CD4-positive, alpha-beta T cell treated with Interleukin-17A for 4 hours (primary cell): ENCODE results near the gene HDAC7.
A peak's percentile ranks its signal among the peaks of the same experiment; 100 is the strongest.

ENCODE experiments used
- DNase-seq: peaks from one replicate; pipeline ENCODE4 v3.0.0-alpha.2; 2020; ENCODE audit warnings: mixed read lengths

Gene HDAC7

DNA sequence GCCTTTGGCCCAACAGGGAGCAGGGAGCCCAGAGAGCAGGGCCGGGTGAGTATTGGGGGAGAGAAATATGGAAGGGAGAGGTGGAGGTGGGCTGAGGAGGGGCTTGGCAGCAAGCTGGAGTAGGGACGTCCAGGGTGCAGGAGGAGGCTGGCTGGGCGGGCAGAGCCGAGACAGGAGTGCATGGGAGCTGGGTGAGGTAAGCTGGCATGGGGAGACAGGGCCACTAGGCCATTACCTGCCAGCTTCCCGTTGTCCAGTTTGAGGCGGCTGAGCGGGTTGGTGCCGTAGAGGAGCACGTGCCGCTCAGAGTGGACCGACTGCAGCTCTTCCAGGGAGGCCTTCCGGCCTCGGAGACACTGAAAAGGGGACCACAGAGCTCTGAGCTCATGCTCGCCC lies 28.4 kb downstream of the HDAC7 start:
- DNase-seq = no peak

DNA sequence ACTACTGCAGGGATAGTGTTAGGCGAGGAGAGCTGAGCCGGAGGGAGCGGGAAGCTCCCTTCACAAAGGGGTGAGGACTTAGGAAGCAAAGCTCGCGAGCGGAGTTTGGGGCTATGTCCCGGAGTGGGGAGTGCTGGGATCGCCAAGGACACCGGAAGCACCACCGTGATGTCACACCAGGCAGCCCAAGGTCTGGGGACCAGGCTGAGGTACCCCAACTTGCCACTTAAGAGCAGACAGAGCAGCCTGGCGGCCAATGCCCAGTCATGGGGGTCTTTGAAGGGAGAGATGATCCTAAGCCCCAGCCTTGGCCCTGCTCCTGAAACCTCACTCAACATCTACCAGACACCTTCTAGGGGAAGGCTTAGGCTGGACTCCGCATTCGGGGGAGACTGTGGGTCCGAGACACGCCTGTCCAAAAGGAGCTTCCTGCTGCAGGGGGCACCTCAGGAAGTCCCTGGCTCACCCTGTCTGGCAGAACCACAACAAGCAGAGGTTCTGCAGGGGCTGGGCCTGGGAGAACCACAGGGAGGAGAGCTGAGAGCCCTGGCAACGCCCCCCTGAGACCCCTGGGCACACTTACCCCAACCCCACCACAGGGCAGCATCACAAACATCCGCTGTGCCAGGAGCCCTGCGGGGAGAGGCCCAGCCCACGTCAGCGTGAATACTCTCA lies 28.9 kb downstream of the HDAC7 start:
- no peak for DNase-seq

- no peak for DNase-seq
Measured at GRCh38 chr12:47789712-47790489, 29.8 kb downstream of the HDAC7 start.

- DNase-seq = no peak
Measured at GRCh38 chr12:47789141-47789540, 30.6 kb downstream of the HDAC7 start.

DNA sequence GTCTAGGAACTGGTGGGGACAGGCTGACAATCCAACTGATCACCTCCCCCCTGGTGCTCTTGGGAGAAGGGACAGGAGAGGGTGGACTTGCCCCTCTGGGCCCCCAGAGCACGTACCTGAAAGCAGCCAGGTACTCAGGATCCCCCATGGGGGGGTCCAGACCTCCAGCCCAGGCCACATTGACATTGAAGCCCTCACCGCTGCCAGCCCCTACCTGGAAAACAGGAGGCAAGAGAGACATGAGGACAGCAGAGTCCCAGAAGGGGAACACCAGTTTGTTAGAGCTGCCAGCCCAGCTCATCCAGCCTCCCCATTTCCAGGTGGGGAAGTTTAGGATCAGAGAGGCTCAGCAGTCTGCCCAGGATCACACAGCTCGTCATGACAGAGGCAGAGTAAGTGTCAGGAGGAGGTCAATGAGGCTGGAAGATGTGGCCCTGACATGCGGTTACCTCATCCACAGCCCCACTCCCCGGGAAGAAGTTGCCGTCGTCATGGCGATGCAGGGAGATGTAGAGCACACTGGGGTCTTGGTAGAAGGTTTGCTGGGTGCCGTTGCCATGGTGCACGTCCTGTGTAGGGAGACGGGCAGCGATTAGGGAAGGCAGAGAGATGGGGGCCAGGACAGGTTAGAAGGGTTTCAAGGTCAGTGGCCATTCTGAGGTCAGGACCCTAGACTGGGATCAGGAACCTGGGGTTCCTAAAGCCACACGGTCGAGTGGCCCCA lies 31.9 kb downstream of the HDAC7 start:
- DNase-seq = no peak

- no peak for DNase-seq
Measured at GRCh38 chr12:47786662-47787280, 32.9 kb downstream of the HDAC7 start.

- no peak for DNase-seq
Measured at GRCh38 chr12:47785887-47786661, 33.6 kb downstream of the HDAC7 start.

GRCh38 chr12:47785036-47785886 lies 34.4 kb downstream of the HDAC7 start:
- DNase-seq = no peak

GRCh38 chr12:47783821-47784819 lies 35.6 kb downstream of the HDAC7 start:
- DNase-seq = no peak

- DNase-seq = no peak
Measured at GRCh38 chr12:47783024-47783755, 36.5 kb downstream of the HDAC7 start.

GRCh38 chr12:47782372-47782770 lies 37.3 kb downstream of the HDAC7 start:
- no peak for DNase-seq

DNA sequence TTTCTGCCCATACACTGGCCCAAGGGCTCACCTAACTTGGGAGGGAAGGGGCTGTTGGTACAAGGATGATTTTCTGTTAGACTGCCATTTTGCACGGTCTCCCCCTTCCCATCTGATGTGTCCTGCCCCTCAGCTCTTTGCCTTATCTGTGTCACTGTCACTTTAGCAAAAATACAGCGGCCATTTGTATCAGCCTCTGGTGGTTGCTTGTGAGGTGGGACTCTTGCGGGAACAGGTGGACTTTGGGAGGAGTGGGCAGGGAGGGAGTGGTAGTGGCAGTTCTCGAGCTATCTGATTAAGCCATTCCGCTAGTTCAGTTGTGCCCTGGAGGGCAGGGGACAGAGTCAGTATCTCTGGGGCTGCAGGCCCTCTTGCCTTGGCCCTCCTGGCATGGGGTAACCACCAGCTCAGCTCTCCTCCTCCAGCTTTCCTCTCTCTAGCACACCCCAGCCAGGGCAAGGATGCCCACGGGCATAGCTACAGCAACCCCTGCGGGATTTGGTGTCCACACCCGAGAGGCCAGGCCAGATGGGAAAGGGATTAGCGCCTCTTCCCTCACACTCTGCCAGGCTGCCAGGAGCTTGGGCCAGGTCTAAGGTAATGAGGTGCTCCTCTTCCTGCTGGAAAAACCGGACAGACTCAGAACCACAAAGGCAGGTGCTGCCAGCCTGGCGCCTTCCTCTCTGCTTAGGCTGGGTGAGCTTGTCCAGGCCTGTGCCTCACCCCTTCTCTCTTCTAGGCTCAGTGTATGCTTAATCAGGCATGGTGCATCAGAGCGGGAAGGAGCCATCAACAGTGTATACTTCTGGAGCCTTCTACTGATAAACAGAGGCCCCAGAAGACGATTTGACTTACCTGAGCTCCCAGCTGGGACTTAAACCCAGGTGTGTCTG lies 38.0 kb downstream of the HDAC7 start:
- no peak for DNase-seq

DNA sequence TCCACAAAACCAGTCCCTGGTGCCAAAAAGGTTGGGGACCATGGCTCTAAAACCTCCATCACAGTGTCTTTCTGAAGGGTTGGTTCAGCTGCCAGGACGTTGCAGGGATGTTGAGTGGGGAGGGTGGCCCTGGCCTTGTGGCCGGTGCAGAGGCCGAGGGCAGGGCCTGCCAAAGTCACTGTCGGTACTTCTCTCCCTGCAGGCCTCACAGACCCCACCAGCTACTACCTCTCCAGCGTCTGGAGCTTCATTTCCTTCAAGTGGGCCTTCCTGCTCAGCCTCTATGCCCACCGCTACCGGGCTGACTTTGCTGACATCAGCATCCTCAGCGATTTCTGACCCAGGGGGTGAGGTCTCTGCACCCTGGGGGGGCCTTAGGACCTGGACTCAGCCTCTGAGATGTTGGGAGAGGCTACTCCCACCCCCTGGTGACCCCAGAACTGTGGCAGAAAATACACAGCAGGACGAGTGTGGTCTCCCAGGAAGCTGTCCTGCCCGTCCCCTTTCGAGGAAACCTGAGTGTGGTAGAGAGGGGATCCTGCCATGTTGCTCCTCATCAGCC lies 39.7 kb downstream of the HDAC7 start:
- DNase-seq = no peak

DNA sequence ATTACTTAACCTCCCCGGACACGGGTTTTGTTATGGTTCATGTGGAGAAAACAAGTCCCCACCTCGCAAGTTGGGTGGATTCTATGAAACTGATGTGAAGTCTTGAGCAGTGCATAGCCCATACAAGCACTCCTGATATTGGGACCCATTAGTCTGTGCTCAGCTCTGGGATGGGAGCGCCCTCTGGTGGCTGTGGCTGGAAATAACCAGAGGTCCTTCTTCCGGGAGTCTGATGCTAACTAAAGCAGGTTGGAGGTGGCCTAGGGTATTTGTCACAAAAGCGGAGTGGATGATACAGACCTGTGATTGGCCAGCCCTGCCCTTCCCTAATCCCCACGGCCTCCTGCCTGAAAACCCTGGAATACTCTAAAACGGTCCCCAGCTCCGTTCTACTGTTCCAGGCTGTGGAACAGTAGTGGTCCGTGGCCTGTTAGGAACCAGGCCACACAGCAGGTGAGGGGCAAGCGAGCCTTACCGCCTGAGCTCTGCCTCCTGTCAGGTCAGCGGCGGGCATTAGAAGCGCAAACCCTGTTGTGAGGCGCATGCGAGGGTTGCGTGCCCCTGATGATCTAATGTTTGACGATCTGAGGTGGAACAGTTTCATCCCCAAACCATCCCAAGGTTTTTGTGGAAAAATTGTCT lies 40.3 kb downstream of the HDAC7 start:
- peak; percentile 95 for DNase-seq

- DNase-seq = no peak
Measured at GRCh38 chr12:47778881-47779280, 40.8 kb downstream of the HDAC7 start.

DNA sequence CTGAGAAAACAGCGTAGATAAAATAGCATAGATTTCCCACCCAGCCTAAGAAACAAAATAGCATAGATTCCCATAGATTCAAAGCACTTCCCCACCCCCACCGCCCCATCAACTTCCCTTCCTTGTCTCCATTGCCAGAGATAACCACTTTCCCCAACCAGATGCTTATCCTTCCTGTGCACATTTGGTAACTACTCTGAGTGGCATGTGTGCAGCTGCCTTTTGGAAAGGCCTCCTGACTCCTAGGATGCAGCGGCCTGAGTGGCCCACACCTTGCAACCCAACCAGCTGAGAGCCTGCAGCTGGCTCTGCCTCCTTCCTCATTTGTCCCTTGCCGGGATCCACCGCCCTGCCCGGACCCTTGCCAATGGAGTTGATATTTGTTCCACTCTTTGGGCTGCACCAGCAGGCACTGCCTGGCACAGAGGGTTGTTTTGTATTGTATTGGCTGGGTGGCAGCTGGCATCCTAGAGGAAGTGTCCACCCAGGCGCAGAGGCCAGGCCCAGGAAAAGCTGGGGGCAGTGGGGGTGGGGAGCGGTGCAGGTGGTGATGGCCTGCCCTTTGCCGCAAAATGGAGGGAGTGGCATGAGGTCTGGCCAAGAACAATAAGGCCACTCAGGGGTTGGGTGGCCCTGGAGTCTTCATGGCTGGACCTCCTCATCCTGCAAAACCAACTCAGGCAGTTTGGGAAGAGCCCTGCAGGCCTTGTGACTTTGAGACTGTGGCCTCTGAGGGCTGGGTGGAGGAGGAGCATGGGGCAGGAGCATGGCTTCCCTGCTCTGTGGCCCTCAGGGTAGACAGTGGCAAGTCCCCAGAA lies 41.8 kb downstream of the HDAC7 start:
- DNase-seq = no peak

- no peak for DNase-seq
Measured at GRCh38 chr12:47777151-47777550, 42.6 kb downstream of the HDAC7 start.
